Measurements from ENCODE around the gene RHD.
A peak's percentile ranks its signal among the peaks of the same experiment; 100 is the strongest.

DNA sequence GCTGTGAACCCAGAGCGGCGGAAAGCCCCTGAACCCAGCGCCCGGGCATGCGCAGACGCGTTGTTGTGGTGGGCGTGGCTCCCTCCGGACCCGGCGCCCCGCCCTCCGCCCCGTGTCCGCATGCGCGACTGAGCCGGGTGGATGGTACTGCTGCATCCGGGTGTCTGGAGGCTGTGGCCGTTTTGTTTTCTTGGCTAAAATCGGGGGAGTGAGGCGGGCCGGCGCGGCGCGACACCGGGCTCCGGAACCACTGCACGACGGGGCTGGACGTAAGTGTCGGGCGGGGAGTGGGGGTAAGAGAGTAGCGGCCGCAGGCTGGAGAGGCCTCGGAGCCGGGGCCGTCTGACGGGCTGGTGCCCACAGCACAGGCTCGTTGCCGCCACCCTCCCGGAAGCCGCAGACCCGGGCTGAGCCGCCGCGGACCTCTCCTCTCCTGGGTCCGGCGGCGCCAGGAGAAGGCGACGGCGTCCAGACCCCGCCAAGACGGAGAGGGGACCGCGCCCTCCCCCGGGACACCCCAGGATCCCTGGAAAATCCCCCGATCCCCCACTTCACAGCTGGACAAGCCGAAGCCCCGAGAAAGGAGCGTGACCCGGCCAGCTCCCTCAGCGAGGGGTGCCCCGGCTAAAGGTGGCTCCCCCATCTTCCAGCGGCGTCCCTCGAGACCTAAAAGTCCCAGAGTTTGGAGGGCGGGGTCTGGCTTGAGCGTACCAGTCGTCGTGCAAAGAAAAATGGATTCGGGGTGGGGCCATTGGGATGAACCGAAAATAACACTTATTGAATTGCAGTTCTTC is 66.1 kb downstream of the RHD start, which contains the start of gene TMEM50A:
- no peak for TF ChIP-seq CTCF (IDR thresholded peaks at IDR 0.05)
- no peak for TF ChIP-seq EP300 (IDR thresholded peaks at IDR 0.05)
- peak; percentile 61 to 88 for TF ChIP-seq POLR2A (IDR thresholded peaks at IDR 0.05)

Measured in sigmoid colon (tissue), 4 donors.